ACHN (cell line): ENCODE data around the gene EPB41L2.
"Not testable (repeated sequence)": the region's sequence is repeated elsewhere in the genome, so short reads cannot be mapped to it uniquely, and the experiment has no call there.

Experiments used
- DNase-seq: peaks from one replicate; pipeline ENCODE4 v3.0.0-alpha.2; 2015
- in situ Hi-C: cut with HindIII; loops from 2 replicates; pipeline ENCODE4 v1.10.0; 2017; ENCODE audit warnings: low sequenced_read_pairs, low pct_ligation_motif_present, low pct_unique_long_range_greater_than_20kb

EPB41L2 gene

DNA sequence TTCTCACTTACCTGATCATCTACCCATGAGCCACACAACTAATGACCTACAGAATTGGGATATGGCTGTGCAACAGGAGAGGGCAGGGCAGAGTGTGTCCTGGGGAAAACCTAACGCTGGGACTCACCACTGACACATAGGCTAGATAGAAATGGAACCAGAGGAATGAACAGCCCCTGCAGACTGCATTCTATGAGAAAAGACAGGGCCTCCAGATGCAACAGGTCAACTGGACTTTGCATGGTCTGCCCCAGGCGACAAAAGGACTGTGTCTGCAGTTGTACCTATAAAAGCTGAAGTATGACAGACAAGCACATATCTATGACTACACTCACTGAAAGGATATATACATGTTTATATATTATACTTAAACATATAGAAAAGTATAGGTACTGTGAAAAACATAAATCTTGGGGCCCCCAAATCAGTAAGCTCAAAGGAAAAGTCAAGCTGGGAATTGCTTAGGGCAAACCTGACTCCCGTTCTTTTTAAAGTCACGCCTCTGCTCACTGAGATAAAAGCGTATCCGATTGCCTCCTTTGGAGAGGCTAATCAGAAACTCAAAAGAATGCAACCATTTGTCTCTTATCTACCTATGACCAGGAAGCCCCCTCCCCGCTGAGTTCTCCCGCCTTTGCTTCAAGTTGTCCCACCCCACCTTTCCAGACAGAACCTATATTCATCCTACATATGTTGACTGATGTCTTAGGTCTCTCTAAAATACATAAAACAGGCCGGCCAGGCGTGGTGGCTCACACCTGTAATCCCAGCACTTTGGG, 68.5 kb downstream of the EPB41L2 start:
- no peak for DNase-seq
- in situ Hi-C loops = no loop called here

DNA sequence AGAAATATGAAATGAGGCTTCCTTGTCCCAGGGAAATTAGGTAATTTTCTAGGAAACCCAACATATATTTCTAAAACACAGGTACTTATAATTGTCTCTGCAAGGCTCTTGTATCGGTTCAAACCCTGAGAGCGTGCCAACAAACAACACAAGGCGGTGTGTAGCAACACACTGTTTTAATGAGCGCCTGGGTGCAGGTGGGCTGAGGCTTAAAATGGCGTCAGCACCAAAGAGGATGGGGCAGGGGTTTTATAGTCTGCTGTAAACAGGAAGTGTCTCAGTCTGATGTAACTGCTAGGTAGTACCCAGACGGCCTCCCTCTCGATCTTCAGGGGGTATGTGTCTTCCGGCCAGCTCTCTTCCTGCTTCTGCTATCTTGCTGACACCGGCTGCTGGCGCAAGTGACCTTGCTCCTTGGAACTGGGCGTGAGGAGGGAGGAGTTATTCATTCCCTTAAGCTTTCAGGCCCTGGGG, 69.7 kb downstream of the EPB41L2 start:
- DNase-seq = no peak
- in situ Hi-C loops = no loop called here

- in situ Hi-C loops = no loop called here
- DNase-seq = no peak
These were observed 71.5 kb downstream of the EPB41L2 start for GRCh38 chr6:130991422-130992137.

DNA sequence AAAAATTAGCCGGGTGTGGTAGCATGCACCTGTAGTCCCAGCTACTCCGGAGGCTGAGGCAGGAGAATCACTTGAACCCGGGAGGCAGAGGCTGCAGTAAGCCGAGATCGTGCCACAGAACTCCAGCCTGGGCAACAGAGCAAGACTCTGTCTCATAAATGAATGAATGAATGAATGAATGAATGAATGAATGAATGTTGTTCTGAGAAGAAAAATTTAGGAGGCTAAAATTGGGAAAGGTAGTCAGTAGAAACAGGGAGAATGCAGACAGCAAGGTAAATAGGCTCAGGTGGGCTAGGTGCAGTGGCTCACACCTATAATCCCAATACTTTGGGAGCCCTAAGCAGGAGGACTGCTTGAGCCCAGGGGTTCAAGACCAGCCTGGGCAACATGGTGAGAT, 75.5 kb downstream of the EPB41L2 start:
- DNase-seq, in situ Hi-C loops: not testable (repeated sequence)

DNA sequence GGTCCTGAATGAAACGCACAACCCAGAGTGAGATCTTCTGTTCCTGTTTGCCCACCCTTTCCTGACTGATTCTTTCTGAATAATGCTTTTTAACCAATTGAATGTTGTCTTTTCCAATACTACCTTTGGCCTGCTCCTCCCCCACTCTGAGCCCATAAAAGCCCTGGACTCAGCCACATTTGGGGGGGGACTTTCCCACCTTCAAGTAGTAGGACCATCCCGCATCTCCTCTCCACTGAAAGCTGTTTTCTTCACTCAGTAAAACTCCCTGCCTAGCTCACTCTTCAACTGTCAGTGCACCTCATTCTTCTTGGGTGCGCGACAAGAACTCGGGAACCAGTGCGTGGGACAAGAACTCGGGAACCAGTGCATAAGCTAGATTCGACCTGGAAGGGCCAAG, 77.9 kb downstream of the EPB41L2 start:
- in situ Hi-C loops = no loop called here
- no peak for DNase-seq

DNA sequence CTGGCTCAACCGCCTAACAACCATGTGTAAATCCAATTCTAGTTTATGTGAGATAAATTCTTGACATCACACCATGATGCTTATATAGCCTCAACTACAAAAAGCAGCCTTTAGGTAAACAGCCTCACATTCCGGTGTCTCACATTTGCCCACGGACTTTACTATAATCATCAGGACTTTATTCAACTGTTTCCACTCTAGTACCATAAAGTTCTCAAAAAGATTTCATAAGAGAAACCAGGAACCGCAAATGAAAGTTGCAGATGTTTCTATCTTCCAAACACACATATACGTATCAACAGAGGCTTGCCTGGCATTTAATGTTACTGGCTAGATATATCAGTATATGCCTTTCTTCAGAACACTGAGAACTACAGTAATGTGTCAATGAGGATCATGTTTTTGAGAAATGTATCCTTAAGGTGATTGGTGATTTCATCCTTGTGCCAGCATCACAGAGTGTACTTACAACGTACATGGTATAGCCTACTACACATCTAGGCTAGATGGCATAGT, 80.0 kb downstream of the EPB41L2 start:
- in situ Hi-C loops = no loop called here
- no peak for DNase-seq

DNA sequence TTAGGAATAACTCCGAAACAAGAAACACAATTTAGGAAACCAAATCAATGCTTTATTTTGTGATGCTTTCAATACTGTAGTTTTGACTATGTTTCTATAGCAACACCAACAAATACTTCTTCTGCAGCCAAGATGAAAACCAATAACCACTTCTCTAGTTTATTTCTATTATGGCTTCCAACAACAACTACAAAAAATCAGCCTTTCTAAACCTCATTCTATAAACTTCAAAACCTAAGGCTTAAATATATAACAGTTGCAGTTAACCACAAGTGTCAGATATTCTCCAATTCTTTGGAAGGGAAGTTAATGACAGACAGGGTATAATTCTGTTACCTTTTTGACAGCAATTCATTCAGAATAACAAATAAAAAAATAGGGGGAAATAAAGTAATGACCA, 80.9 kb downstream of the EPB41L2 start:
- DNase-seq = no peak
- in situ Hi-C loops = no loop called here

DNA sequence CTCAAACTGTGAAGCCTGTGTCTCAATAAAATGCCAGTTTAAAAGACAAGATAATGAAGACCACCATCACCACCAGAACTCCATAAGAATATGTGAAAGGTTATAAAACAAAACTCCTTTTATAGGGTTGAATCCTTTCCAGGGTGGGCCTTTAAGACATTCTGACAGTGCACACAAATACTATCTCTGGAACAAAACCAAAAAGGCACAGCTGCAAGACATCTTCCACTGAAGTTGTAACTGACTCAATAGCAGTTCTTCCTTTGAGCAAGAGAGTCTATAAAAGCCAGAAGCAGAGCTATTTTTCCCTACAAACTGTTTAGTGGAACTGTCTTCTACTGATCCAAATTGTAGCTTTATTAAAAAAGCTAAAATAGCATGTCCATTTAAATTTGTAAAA, 81.6 kb downstream of the EPB41L2 start:
- in situ Hi-C loops = no loop called here
- DNase-seq = no peak

GRCh38 chr6:130980310-130981032, 82.6 kb downstream of the EPB41L2 start:
- in situ Hi-C loops = no loop called here
- no peak for DNase-seq

- in situ Hi-C loops = no loop called here
- DNase-seq = no peak
These were observed 84.2 kb downstream of the EPB41L2 start for GRCh38 chr6:130978660-130979396.

DNA sequence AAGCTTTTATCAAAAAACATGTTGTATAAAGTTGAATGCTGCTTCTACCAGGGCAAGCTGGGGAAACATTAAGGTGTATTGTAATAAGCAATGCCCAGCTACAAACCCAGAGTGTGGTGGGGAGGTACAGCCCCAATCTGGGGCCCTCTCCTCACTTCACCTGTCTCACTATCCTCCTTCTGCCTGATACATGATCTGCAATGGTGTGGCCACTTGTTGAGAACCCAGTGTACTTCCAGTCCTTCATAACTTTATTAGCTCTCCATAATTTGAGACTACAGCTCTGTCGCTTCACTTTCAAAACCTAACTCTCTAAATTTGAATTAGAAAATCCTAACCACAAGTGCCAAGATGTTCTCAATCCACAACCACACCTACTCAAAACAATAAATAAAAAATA, 84.9 kb downstream of the EPB41L2 start:
- DNase-seq = no peak
- in situ Hi-C loops = no loop called here

GRCh38 chr6:130975325-130975724, 87.7 kb downstream of the EPB41L2 start:
- in situ Hi-C loops = no loop called here
- no peak for DNase-seq

DNA sequence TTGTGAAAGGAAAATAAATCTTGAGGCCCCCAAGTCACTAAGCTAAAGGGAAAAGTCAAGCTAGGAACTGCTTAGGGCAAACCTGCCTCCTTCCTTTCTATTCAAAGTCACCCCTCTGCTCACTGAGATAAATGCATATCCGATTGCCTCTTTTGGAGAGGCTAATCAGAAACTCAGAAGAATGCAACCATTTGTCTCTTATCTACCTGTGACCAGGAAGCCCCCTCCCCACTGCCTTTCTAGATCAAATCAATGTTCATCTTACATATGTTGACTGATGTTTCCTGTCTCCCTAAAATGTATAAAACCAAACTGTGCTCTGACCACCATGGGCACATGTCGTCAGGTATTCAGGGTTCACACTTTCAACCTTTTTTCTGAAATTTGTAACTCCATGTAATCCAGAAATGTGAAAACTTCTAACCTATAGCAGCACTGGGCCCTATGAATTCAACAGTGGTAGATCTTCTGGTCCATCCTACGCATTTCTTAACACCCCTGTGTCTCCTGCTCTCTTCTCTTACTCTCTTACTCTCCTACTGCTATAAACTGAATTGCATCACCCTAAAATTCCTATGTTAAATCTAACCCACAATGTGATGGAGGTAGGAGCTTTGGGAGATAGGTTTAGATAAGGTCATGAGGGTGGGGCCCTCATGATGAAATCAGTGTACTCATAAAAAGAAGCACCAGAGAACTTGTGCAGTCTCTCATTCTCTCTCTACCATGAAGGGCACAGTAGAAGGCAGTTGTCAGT, 89.3 kb downstream of the EPB41L2 start:
- no peak for DNase-seq
- in situ Hi-C loops = no loop called here

- in situ Hi-C loops = no loop called here
- no peak for DNase-seq
These were observed 91.5 kb downstream of the EPB41L2 start for GRCh38 chr6:130971504-130971903.

DNA sequence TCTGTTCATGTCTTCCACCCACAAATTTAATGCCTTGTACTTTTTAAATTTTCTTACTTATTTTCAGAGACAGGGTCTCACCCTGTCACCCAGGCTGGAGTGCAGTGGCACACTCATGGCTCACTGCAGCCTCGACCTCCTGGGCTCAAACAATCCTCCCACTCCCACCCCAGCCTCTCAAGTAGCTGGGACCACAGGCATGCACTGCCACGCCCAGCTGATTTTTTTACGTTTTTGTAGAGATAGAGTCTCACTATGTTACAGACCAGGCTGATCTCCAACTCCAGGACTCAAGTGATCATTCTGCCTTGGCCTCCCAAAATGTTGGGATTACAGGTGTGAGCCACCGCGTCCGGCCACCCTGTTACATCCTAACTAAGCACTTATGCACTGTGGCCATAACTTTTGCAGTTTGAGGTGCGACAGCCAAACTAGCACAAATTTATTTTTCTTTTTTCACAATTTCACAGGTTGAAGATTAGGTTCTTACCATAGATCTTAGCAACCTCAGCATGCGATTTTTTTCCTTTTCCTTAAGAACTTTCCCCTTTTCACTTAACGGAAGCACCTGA, 92.1 kb downstream of the EPB41L2 start:
- in situ Hi-C loops = no loop called here
- no peak for DNase-seq

GRCh38 chr6:130969791-130970491, 93.1 kb downstream of the EPB41L2 start:
- in situ Hi-C loops = no loop called here
- no peak for DNase-seq

DNA sequence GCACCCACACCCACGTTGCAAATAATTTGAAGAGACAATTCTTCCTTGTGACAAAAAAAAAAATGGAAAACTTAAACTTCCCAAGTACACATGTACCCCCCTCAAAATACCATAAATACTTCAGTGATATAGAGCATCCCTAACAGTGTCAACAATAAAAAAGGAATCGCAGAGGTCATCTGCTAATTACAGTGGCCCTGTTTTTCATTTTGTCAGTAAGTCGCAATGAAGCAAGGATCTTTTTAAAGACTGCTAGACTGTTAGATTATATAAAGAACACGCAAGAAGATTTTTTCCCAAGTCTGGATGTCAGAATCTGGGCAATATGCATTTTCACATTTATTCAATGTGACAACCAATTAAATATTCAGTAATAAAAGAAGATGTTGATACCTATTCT, 93.9 kb downstream of the EPB41L2 start:
- in situ Hi-C loops = no loop called here
- DNase-seq = no peak
